ENCODE results near the gene PPIG.
"Not testable (repeated sequence)": the region's sequence is repeated elsewhere in the genome, so short reads cannot be mapped to it uniquely, and the experiment has no call there.

The PPIG gene

DNA sequence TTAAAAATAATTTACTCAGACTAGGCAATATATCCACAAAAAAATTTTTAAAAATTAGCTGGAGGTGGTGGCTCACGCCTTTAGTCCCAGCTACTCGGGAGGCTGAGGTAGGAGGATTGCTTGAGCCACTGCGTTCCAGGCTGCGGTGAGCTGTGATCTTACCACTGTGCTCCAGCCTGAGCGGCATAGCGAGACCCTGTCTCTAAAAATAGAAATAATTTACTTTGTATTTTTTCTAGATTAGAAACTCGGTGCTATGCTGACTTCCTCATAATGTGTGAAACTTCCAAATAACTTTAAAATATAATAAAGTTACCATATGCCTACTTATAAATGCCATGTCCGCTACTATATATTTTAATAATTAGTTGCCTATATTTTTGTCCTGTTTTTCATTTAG, 6.7 kb downstream of the PPIG start:
- Histone ChIP-seq H3K27ac (ENCODE audit: low read length) (no peak overlapping the region), H3K9ac (ENCODE audit: low read length in 2 of 2) (no peak overlapping the region), H3K4me3 (ENCODE audit: low read length in 2 of 2) (no peak overlapping the region), H3K4me1 (ENCODE audit: control insufficient read depth, insufficient read depth, low read length) (peaks cover 8% of the 10 kb centered on the region), H3K27me3 (ENCODE audit: control insufficient read depth in 1 of 2, insufficient read depth in 2 of 2, low read length in 2 of 2) (no peaks in the 10 kb centered on the region), H3K9me3 (ENCODE audit: control insufficient read depth in 2 of 2, low read length in 2 of 2) (no peaks in the 10 kb centered on the region), H3K36me3 (ENCODE audit: control insufficient read depth in 2 of 2, insufficient read depth in 2 of 2, low read length in 2 of 2) (no peaks in the 10 kb centered on the region)

GRCh38 chr2:169596546-169596945, 12.4 kb downstream of the PPIG start:
- not testable (repeated sequence) for H3K9me3 ChIP-seq (ENCODE audit: control insufficient read depth in 2 of 2, low read length in 2 of 2); H3K4me3 ChIP-seq (ENCODE audit: low read length in 2 of 2); H3K4me1 ChIP-seq (ENCODE audit: control insufficient read depth, insufficient read depth, low read length); H3K27me3 ChIP-seq (ENCODE audit: control insufficient read depth in 1 of 2, insufficient read depth in 2 of 2, low read length in 2 of 2); H3K36me3 ChIP-seq (ENCODE audit: control insufficient read depth in 2 of 2, insufficient read depth in 2 of 2, low read length in 2 of 2); H3K27ac ChIP-seq (ENCODE audit: low read length); H3K9ac ChIP-seq (ENCODE audit: low read length in 2 of 2)

DNA sequence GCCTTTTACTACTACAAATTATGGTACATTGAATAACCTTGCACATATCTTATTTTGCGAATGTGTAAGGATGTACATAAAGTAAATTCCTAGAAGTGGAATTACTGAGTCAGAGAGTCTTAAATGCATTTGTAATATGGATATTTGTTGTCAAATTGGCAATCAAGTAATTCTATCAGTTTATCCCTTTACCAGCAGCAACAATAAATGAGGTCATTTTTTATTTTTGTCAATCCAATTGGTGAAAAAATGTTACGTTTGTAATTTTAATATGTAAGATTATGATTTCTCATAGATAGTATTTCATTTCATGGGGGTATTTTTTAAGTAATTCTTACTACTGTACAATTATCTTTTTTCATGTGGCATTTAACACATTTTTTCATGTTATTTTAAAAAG, 14.8 kb downstream of the PPIG start:
- Histone ChIP-seq H3K4me3 (ENCODE audit: low read length in 2 of 2) (no peak overlapping the region), H3K9ac (ENCODE audit: low read length in 2 of 2) (no peak overlapping the region), H3K9me3 (ENCODE audit: control insufficient read depth in 2 of 2, low read length in 2 of 2) (no peaks in the 10 kb centered on the region), H3K27ac (ENCODE audit: low read length) (no peak overlapping the region), H3K4me1 (ENCODE audit: control insufficient read depth, insufficient read depth, low read length) (no peaks in the 10 kb centered on the region), H3K27me3 (ENCODE audit: control insufficient read depth in 1 of 2, insufficient read depth in 2 of 2, low read length in 2 of 2) (no peaks in the 10 kb centered on the region), H3K36me3 (ENCODE audit: control insufficient read depth in 2 of 2, insufficient read depth in 2 of 2, low read length in 2 of 2) (peaks cover 0 to 2% of the 10 kb centered on the region in 2 donors)

- Histone ChIP-seq H3K9me3 (ENCODE audit: control insufficient read depth in 2 of 2, low read length in 2 of 2) (no peaks in the 10 kb centered on the region), H3K4me1 (ENCODE audit: control insufficient read depth, insufficient read depth, low read length) (no peaks in the 10 kb centered on the region), H3K4me3 (ENCODE audit: low read length in 2 of 2) (no peak overlapping the region), H3K9ac (ENCODE audit: low read length in 2 of 2) (no peak overlapping the region), H3K36me3 (ENCODE audit: control insufficient read depth in 2 of 2, insufficient read depth in 2 of 2, low read length in 2 of 2) (peaks cover 0 to 4% of the 10 kb centered on the region in 2 donors), H3K27ac (ENCODE audit: low read length) (no peak overlapping the region), H3K27me3 (ENCODE audit: control insufficient read depth in 1 of 2, insufficient read depth in 2 of 2, low read length in 2 of 2) (no peaks in the 10 kb centered on the region)
These were observed 15.4 kb downstream of the PPIG start for GRCh38 chr2:169599568-169599967.

DNA sequence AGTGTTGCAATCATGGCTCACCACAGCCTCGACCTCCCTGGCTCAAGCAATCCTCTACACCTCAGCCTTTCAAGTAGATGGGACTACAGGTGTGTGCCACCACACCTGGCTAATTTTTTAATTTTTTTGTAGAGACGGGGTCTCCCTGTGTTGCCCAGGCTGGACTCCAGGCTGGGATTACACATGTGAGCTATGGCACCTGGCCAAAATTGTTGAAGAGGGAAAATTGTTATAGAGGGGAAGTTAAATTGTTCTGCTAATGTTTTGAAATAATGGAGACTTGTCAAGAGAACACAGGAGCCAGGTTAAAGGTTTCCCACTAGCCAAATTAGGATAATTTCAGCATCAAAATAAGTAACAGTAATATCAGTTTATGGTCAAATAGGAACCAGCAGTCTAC, 25.1 kb downstream of the PPIG start:
- Histone ChIP-seq H3K4me3 (ENCODE audit: low read length in 2 of 2) (no peak overlapping the region), H3K9ac (ENCODE audit: low read length in 2 of 2) (no peak overlapping the region), H3K27ac (ENCODE audit: low read length) (no peak overlapping the region), H3K27me3 (ENCODE audit: control insufficient read depth in 1 of 2, insufficient read depth in 2 of 2, low read length in 2 of 2) (no peaks in the 10 kb centered on the region), H3K4me1 (ENCODE audit: control insufficient read depth, insufficient read depth, low read length) (no peaks in the 10 kb centered on the region), H3K9me3 (ENCODE audit: control insufficient read depth in 2 of 2, low read length in 2 of 2) (no peaks in the 10 kb centered on the region), H3K36me3 (ENCODE audit: control insufficient read depth in 2 of 2, insufficient read depth in 2 of 2, low read length in 2 of 2) (peaks cover 20 to 22% of the 10 kb centered on the region in 2 donors)

DNA sequence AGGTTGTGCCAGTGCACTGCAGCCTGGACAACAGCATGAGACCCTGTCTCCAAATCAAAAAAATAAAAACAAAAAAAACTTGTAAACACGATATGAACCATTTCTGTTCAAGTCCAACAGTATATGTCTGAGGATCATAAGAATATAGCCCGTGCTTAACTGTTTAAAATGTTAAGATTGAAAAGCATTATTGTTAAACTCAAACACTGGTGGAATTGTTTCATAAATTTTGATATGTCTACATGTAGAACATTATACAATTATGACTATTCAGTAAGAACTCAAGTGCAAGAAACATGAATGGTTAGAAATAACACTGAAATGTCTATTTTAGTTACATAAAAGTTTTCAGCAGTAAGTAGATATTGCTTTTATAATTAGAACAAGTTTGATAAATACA, 29.7 kb downstream of the PPIG start:
- Histone ChIP-seq H3K9me3 (ENCODE audit: control insufficient read depth in 2 of 2, low read length in 2 of 2) (no peaks in the 10 kb centered on the region), H3K4me1 (ENCODE audit: control insufficient read depth, insufficient read depth, low read length) (no peaks in the 10 kb centered on the region), H3K36me3 (ENCODE audit: control insufficient read depth in 2 of 2, insufficient read depth in 2 of 2, low read length in 2 of 2) (peaks cover 24 to 34% of the 10 kb centered on the region in 2 donors), H3K27ac (ENCODE audit: low read length) (no peak overlapping the region), H3K4me3 (ENCODE audit: low read length in 2 of 2) (no peak overlapping the region), H3K27me3 (ENCODE audit: control insufficient read depth in 1 of 2, insufficient read depth in 2 of 2, low read length in 2 of 2) (no peaks in the 10 kb centered on the region), H3K9ac (ENCODE audit: low read length in 2 of 2) (no peak overlapping the region)

GRCh38 chr2:169615982-169616381, 31.8 kb downstream of the PPIG start:
- H3K27ac ChIP-seq (ENCODE audit: low read length); H3K4me1 ChIP-seq (ENCODE audit: control insufficient read depth, insufficient read depth, low read length); H3K9me3 ChIP-seq (ENCODE audit: control insufficient read depth in 2 of 2, low read length in 2 of 2); H3K4me3 ChIP-seq (ENCODE audit: low read length in 2 of 2); H3K27me3 ChIP-seq (ENCODE audit: control insufficient read depth in 1 of 2, insufficient read depth in 2 of 2, low read length in 2 of 2); H3K9ac ChIP-seq (ENCODE audit: low read length in 2 of 2): not testable (repeated sequence)
- peaks cover 19 to 24% of the 10 kb centered on the region in 2 donors for H3K36me3 ChIP-seq (ENCODE audit: control insufficient read depth in 2 of 2, insufficient read depth in 2 of 2, low read length in 2 of 2)

GRCh38 chr2:169619946-169620345, 35.8 kb downstream of the PPIG start:
- Histone ChIP-seq H3K27me3 (ENCODE audit: control insufficient read depth in 1 of 2, insufficient read depth in 2 of 2, low read length in 2 of 2) (no peaks in the 10 kb centered on the region), H3K4me3 (ENCODE audit: low read length in 2 of 2) (no peak overlapping the region), H3K9ac (ENCODE audit: low read length in 2 of 2) (no peak overlapping the region), H3K36me3 (ENCODE audit: control insufficient read depth in 2 of 2, insufficient read depth in 2 of 2, low read length in 2 of 2) (peaks cover 11 to 19% of the 10 kb centered on the region in 2 donors), H3K4me1 (ENCODE audit: control insufficient read depth, insufficient read depth, low read length) (no peaks in the 10 kb centered on the region), H3K27ac (ENCODE audit: low read length) (no peak overlapping the region), H3K9me3 (ENCODE audit: control insufficient read depth in 2 of 2, low read length in 2 of 2) (no peaks in the 10 kb centered on the region)

- H3K27me3 ChIP-seq (ENCODE audit: control insufficient read depth in 1 of 2, insufficient read depth in 2 of 2, low read length in 2 of 2), result no peaks in the 10 kb centered on the region
- H3K36me3 ChIP-seq (ENCODE audit: control insufficient read depth in 2 of 2, insufficient read depth in 2 of 2, low read length in 2 of 2), result peaks cover 6 to 14% of the 10 kb centered on the region in 2 donors
- no peaks in the 10 kb centered on the region for H3K4me1 ChIP-seq (ENCODE audit: control insufficient read depth, insufficient read depth, low read length)
- H3K4me3 ChIP-seq (ENCODE audit: low read length in 2 of 2), result no peak overlapping the region
- H3K9ac ChIP-seq (ENCODE audit: low read length in 2 of 2), result no peak overlapping the region
- H3K9me3 ChIP-seq (ENCODE audit: control insufficient read depth in 2 of 2, low read length in 2 of 2), result no peaks in the 10 kb centered on the region
- H3K27ac ChIP-seq (ENCODE audit: low read length), result no peak overlapping the region
These were observed 36.4 kb downstream of the PPIG start for GRCh38 chr2:169620509-169620908.

DNA sequence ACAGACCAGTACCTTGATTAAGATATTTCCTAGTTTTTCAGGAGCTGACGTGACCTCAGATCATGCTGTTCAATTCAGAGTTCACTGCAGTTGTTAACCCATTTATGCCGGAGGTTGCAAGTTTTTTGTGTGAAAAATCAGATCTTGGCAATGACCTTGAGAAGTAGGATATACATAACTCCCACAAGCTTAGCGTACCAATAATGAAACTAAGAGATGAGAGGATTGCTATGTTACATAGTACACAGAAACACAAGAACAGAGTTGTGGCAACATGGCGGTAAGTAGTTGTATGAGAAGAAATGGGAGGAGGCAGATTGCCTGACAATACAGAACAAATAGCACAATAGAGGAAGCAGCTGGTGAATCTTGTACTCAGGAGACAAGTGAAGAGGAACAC, 39.1 kb downstream of the PPIG start:
- H3K36me3 ChIP-seq (ENCODE audit: control insufficient read depth in 2 of 2, insufficient read depth in 2 of 2, low read length in 2 of 2), result peaks cover 2 to 11% of the 10 kb centered on the region in 2 donors
- H3K27me3 ChIP-seq (ENCODE audit: control insufficient read depth in 1 of 2, insufficient read depth in 2 of 2, low read length in 2 of 2), result no peaks in the 10 kb centered on the region
- no peaks in the 10 kb centered on the region for H3K9me3 ChIP-seq (ENCODE audit: control insufficient read depth in 2 of 2, low read length in 2 of 2)
- H3K4me3 ChIP-seq (ENCODE audit: low read length in 2 of 2), result no peak overlapping the region
- no peaks in the 10 kb centered on the region for H3K4me1 ChIP-seq (ENCODE audit: control insufficient read depth, insufficient read depth, low read length)
- H3K27ac ChIP-seq (ENCODE audit: low read length), result no peak overlapping the region
- no peak overlapping the region for H3K9ac ChIP-seq (ENCODE audit: low read length in 2 of 2)

DNA sequence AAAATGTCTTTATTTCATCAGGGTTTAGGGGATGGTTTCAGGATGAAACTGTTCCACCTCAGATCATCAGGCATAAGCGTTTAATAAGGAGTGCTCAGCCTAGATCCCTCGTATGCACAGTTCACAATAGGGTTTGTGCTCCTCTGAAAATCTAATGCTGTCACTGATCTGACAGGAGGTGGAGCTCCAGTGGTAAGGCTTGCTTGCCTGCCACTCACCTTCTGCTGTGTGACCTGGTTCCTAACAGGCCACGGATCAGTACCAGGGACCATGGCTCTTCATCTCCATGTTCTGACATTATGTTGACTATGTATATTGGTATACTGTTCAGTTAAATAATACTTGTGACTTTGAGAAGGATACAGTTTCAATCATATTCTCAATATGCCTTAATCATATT, 41.6 kb downstream of the PPIG start:
- Histone ChIP-seq H3K4me3 (ENCODE audit: low read length in 2 of 2) (no peak overlapping the region), H3K9me3 (ENCODE audit: control insufficient read depth in 2 of 2, low read length in 2 of 2) (no peaks in the 10 kb centered on the region), H3K4me1 (ENCODE audit: control insufficient read depth, insufficient read depth, low read length) (no peaks in the 10 kb centered on the region), H3K9ac (ENCODE audit: low read length in 2 of 2) (no peak overlapping the region), H3K27ac (ENCODE audit: low read length) (no peak overlapping the region), H3K27me3 (ENCODE audit: control insufficient read depth in 1 of 2, insufficient read depth in 2 of 2, low read length in 2 of 2) (no peaks in the 10 kb centered on the region), H3K36me3 (ENCODE audit: control insufficient read depth in 2 of 2, insufficient read depth in 2 of 2, low read length in 2 of 2) (peaks cover 2 to 11% of the 10 kb centered on the region in 2 donors)
